Measurements from ENCODE around the gene STH.
"Not testable (repeated sequence)": the region's sequence is repeated elsewhere in the genome, so short reads cannot be mapped to it uniquely, and the experiment has no call there.

The STH gene, protein sequence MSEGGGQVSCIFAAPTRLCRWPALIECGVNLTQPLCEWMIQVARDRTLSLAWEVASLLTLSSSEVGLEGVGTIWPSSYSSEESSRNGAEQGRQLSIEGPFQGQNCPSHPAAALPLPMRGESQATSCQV

DNA sequence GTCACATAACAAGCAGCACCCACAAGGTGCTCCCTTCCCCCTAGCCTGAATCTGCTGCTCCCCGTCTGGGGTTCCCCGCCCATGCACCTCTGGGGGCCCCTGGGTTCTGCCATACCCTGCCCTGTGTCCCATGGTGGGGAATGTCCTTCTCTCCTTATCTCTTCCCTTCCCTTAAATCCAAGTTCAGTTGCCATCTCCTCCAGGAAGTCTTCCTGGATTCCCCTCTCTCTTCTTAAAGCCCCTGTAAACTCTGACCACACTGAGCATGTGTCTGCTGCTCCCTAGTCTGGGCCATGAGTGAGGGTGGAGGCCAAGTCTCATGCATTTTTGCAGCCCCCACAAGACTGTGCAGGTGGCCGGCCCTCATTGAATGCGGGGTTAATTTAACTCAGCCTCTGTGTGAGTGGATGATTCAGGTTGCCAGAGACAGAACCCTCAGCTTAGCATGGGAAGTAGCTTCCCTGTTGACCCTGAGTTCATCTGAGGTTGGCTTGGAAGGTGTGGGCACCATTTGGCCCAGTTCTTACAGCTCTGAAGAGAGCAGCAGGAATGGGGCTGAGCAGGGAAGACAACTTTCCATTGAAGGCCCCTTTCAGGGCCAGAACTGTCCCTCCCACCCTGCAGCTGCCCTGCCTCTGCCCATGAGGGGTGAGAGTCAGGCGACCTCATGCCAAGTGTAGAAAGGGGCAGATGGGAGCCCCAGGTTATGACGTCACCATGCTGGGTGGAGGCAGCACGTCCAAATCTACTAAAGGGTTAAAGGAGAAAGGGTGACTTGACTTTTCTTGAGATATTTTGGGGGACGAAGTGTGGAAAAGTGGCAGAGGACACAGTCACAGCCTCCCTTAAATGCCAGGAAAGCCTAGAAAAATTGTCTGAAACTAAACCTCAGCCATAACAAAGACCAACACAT, at the start of gene STH:
STH (plus strand) TSS at position 264 of the 913 bp plus-strand sequence; CDS start at position 294, 30 bp downstream.
- no peak for DNase-seq

DNA sequence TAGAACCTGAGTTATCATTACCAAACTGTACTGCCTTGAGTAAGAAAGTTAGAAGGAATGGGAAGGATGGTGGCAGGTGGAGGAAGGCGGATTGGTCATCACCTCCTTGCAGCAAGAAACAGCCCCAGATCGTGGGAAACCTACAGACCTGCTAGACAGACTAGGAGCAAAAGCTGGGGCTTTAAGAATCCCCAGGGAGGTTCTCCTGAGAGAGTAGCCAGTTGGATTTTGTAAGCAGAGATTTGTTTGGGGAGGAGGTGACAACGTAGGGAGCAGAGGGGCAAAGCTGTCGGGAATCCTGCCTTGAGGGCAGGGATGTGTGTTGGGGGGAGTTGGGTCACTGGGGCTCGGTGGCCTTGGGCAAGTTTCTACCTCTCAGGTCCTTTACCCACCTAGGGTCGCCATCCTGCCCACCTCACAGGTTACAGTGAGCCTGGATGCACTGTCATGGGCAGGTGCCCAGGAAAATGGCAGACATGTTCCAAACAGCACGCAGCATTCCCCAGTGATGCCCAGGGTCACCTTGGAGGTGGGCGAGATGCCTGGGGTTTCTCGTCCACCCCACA, 49.2 kb upstream of the STH start:
- no peak for DNase-seq

DNA sequence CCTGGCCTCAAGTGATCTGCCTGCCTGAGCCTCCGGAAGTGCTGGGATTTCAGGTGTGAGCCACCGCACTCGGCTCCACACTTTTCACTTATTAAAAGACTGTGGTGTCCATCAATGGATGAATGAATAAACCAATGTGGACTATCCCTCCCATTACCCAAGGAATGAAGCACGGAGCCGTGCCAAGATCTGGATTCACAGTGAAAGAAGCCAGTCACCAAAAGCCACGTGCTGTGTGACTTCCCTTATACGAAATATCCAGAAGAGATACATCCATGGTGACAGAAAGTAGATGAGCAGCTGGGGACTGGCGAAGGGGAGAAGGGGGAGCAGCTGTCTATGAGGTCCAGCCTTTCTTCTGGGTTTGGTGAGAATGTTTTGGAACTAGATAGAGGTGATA, 48.2 kb upstream of the STH start:
- no peak for DNase-seq

DNA sequence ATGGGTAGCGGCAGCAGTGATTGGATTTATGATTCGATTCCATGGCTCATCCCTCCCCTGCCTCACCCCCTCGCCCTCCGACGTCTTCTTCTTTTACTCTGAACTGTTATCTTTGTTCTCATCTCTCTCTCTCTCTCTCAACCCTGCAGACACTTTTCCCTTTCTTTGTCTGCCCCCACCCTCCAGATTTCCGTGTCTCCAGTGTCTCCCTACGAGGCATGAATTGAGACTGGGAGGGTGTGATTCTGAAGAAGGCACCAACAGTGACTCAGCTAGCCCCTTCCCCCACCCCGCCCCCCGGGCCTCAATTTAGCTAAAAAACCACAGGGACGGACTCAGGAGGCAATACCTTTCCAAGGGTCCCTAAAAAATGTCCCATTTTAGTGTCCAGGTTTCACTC, 47.6 kb upstream of the STH start:
- DNase-seq, result no peak

DNA sequence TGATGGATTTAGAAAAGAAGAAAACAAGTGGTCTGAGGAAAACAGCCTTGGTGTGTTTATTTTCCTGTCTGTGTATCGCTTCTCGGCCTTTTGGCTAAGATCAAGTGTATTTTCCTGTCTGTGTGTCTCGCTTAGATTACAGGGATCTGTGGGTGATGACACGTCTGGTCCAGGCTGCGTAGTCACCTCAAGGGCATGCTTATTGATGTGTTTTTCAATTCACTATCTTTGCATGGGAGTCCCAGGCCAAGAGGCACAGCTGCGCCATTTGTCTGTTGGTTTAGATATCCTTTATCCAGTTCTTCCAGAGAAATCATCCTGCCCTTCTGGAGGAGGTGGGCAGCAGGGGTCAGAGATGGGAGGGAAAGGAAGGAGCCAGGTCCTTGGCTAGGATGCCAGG, 47.1 kb upstream of the STH start:
- no peak for DNase-seq

DNA sequence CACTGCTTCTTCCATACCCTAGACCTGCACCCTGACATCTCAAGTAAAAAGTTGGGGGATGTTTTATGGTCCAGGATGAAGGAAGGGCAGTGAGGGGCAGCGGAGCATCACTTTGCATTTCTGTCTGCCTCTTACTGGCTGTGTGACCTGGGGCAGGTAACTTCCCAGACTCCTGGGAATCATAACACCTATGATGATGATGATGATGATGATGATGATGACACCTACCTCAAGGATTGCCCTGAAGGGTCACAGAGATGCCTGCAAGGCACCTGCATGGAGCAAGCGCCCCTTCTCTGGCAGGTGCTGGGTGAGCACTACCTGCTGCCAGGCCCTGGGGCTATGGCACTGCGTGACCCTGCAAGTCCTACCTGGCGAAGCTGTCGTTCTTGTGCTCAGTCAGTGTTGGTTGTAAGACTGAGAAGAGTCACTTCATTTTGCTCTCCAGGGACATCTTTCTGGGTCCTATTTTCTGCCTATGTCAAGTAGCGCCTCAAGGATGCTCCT, 46.2 kb upstream of the STH start:
- no peak for DNase-seq

DNA sequence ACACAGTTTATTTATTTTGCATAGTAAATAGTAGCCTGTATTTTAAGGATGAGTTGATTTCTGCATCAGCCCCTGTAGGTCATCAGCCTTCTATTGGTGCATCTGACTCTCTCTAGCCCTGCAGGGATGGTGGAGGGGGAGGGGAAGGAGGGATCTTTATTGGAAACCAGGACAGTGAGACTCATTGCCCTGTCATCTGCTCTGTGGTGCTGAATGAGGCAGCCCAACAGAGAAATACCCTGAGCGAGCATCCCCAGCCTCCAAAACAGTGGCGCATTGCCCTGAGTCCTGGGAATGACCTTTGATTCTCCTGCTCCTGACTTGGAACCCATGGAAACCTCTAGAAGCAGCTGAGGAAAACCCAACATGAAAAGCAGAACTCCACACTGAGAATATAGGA, 45.5 kb upstream of the STH start:
- no peak for DNase-seq

DNA sequence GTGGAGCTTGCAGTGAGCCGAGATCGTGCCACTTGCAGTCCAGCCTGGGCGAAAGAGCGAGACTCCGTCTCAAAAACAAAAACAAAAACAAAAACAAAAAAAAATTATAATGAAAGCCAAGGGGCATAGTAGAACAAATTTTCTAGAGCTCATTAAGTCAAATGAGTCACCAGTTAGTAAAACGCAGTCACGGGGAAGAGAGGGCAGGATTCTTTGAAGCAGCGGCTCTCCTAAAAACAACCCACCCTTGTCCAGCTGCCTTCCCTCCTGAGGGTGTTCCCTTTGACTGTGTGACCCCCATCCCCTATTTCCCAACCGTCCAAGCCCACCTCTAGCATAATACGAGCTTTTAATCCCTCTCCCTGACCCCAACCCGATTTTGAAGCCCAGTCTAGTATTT, 44.1 kb upstream of the STH start:
- DNase-seq, result no peak

DNA sequence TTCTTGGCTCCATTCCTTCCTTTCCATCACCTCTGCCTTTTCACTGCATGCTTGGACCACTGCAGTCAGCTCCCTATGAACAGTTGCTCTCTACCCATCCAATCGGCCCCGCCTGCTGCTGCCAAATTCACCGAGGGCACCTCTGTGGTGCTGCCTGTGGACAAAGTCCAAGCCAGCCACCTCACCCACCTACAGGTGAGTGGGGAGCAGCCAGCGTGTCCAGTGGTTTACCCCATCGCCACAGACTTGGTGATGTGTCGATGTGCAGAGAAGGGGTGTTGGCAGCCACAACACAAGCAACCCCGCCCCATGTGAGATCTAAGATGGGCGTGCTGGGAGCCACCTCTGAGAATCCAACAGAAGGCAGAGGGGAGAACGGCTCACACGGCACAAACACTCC, 43.7 kb upstream of the STH start:
- DNase-seq, result no peak

DNA sequence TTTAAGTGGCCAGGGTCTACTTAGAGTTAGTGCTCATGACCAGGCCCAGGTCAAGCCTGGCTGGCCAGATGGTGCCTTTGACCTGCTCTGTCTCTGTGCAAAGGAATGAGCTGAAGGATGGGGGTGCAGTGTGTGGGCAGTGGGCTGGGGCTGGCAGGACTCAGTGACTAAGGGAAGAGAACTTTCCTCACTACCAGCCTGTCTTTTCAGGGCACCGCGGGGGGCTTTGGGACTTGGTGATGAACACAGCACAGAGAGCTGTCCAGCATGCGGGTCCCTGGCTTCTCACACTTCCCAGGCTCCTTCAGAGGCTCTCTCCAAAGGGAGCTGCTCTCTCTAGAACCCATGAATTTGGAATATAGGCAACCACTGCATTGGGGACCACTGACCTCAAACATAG, 43.0 kb upstream of the STH start:
- no peak for DNase-seq

DNA sequence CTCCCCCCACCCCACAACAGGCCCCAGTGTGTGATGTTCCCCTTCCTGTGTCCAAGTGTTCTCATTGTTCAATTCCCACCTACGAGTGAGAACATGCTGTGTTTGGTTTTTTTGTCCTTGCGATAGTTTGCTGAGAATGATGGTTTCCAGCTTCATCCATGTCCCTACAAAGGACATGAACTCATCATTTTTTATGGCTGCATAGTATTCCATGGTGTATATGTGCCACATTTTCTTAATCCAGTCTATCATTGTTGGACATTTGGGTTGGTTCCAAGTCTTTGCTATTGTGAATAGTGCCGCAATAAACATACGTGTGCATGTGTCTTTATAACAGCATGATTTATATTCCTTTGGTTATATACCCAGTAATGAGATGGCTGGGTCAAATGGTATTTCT, 42.3 kb upstream of the STH start:
- DNase-seq, result not testable (repeated sequence)

DNA sequence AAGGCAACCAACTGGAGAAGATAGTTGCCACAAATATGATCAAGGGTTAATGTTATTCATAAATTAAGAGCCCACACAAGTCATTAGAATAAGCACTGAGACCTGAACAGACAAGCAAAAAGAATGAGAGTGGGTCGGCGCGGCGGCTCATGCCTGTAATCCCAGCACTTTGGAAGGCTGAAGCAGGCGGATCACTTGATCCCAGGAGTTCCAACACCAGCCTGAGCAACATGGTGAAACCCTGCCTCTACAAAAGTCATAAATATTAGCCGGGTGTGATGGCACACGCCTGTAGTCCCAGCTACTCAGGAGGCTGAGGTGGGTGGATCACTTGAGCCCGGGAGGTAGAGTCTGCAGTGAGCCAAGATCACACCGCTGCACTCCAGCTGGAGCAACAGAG, 40.7 kb upstream of the STH start:
- DNase-seq, result no peak

DNA sequence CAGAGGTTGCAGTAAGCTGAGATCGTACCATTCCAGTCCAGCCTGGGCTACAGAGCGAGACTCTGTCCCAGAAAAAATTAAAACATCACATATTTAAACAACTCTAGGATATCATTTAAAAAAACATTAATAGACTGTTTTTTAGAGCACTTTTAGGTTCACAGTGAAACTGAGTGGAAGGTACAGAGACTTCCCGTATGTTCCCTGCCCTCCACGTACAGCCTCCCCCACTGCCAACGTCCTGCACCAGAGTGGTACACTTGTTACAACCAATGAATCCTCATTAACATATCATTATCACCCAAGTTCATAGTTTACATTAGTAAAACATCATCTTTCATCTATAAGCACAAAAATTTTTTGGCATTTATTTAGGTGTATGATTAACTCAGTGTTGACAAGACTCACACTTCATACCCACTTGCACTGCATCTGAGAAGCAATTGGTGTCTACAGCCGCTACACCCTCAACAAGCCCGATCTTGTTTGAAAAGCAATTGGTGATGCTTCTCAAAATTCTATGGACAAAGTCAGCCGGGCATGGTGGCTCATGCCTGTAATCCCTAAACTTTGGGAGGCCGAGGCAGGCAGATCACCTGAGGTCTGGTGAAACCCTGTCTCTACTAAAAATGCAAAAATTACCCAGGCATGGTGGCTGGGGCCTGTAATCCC, 39.9 kb upstream of the STH start:
- no peak for DNase-seq

DNA sequence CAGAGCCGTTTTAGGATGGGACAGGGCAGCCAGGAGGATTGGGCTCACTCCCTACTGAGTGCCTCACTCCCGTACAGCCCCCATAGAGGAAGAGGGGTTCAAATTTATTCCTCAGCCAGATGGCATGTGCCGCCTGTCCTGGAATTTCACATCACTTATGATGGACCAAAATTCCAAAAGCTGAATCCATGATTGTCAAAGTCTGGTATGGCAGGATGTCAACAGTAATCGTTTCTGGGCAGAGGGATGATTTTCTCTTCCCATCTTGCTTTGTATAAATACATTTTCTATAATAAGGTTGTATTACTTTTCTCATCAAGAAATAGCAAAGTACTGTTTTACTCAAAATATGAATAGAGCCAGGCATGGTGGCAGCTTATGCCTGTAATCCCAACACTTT, 38.7 kb upstream of the STH start:
- no peak for DNase-seq

DNA sequence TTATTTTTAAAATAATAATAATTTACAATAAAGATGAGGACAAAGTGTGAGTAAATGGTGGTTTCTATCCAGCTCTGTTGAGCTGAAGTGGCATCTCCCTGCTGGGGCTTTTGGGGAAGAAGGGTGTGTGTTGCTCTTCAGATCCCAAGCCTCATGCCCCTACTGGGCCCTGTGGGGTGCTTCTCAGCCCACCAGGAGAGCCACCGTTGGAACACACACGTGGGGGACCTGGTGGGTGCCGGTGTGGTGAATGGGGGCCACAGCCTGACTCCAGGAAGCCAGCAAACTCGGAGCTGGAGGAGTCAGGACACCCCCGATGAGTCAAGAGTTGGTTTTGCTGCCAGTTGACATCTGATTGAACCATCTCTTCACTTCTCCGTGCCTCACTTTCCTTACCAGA, 37.8 kb upstream of the STH start:
- no peak for DNase-seq

DNA sequence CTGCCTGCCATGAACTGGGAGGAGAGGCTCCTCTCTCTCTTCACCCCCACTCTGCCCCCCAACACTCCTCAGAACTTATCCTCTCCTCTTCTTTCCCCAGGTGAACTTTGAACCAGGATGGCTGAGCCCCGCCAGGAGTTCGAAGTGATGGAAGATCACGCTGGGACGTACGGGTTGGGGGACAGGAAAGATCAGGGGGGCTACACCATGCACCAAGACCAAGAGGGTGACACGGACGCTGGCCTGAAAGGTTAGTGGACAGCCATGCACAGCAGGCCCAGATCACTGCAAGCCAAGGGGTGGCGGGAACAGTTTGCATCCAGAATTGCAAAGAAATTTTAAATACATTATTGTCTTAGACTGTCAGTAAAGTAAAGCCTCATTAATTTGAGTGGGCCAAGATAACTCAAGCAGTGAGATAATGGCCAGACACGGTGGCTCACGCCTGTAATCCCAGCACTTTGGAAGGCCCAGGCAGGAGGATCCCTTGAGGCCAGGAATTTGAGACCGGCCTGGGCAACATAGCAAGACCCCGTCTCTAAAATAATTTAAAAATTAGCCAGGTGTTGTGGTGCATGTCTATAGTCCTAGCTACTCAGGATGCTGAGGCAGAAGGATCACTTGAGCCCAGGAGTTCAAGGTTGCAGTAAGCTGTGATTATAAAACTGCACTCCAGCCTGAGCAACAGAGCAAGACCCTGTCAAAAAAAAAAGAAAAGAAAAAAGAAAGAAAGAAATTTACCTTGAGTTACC, 36.7 kb upstream of the STH start:
- DNase-seq, result no peak

DNA sequence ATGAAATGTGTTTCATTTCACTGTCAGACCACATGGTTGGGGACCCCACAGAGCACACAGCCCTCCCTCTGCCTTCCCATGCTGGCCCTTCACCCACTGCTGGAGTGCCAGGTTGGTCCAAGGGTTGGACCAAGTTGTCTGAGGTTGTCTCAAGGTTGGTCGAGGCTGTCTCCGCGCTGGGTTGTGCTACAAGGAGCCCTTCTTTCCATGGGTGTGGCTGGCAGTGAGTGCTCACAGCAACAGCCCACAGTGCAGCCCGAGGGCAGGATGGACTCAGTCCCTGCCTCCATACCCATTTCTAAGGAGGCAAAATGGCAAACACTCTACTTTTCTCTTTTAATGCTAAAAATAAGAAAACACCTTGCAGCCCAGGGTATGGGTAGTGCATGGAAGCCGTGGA, 35.8 kb upstream of the STH start:
- no peak for DNase-seq

DNA sequence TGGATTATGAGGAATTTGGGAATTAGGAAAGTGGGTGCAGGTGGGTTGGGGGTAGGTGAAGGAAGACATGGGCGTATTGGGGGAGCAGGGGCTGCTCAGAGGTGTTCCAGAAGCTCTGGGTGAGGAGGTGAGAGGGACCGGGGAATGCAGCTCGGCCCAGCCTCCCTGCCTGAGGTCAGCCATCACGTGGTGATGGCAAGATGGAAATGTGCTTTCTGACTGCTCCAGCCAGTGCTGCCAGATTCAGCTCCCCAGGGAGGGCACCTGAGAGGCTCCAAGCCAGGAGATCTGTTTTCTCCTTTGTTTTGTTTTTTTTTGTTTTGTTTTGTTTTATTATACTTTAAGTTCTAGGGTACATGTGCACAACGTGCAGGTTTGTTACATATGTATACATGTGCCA, 35.2 kb upstream of the STH start:
- DNase-seq, result no peak

DNA sequence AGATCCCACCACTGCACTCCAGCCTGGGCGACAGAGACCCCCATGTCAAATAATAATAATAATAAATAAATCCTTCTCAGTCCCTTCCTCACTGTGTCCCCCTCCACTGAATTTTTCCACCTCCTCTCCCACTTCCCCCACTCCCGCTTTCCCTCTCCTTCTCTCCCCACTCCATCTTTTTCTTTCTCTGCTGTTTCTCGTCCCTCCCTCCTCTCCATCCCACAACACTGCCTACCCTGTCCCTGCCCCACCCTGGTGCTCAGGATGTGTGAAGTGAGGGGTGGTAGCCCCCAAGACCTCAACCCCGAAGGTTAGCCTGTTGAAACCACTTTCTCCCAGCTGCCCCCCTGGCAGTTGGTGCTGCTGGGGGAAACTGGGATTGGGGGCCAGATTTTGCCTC, 34.4 kb upstream of the STH start:
- no peak for DNase-seq

DNA sequence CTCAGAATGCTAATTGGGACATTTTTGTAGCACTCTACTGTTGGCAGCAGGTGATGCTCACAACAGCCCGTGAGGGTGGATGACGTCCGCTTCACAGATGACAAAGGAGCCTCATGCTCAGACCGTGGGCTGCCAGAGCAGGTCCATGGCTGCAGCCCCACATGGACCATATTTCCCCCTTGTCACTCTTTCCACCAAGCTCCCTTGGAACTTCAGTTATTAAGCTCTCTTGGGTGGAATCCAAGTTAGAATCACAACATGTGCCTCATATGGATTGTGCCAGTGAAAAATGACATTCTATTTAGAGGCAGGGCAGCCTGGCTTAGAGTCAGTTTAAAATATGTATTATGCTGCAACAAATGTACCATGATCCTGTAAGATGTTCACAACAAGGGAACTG, 33.2 kb upstream of the STH start:
- peak; percentile 85 for DNase-seq

DNA sequence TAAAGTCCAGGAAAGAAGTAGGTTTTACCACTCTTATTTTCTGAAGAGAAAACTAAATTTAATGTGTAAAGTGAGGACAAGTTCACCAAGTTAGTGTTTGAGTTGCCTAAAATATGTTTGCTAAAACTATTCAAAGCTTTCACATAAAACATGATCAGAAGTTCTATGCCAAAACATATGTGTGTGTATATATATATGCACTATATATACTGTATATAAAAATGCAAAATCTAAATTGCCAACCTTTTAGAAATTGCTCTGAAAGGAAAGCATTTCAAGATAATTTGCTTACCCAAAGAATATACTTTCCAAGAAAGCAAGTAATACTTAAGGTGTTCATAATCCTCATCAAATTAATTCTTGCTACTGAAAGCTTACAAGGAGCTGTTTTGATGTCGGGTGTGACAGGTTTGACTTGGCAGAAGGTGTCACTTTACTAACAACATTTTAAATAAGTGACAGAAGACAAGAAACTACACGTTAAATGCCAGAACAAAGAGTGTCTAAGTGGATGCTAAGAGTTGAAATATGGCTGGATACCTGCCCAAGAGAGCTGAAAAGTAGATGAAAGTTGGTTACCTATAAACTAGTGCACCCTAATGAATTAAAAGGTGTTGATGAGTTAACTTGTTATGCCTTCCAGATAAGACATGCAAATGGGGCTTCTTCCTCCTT, 32.3 kb upstream of the STH start:
- no peak for DNase-seq

DNA sequence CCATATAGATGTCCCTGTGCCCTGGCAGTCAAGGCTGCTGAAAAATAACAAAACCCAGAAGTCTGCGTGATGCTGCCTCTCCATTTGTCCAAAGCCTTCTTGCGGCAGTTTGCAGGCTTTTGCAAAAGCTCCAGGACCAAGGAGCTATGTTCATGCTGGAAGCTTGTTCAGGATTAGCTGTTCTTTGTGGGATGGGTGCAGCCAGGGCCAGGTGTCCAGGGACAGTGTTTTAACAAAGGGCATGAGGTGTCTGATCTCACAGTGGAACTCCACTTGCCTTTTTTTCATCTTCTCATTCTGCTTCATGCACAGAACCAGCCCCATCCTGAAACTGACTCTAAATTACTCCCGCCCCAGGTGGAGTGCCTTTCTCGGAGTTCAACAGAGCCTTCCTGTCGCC, 31.7 kb upstream of the STH start:
- no peak for DNase-seq
